K562 (cell line): ENCODE measurements around the gene KCTD15. TPM values are rescaled to one million over a fixed set of nuclear protein-coding genes. Genes with fewer than 3 reads are reported as not detected.
A peak's percentile ranks its signal among the peaks of the same experiment; 100 is the strongest.

ENCODE experiments used
- CUX1 ChIP-seq: fragments of 200-800 bp; sonication (Bioruptor generic); IDR thresholded peaks from 2 replicates; pipeline ENCODE4 v1.6.1; 2016; ENCODE audit warnings: missing genetic modification characterization, missing compliant biosample characterization
- DMBX1 ChIP-seq: fragments of 250-450 bp; sonication (Bioruptor Pico); IDR thresholded peaks from 2 replicates; pipeline ENCODE4 v1.8.0; 2022; ENCODE audit warnings: inconsistent platforms, mild to moderate bottlenecking, moderate library complexity, borderline replicate concordance
- ELF4 ChIP-seq: fragments of 450-650 bp; formaldehyde crosslinking; IDR thresholded peaks from 2 replicates; pipeline ENCODE4 v1.4.0; 2022; ENCODE audit warnings: missing genetic modification characterization
- ETV1 ChIP-seq: fragments of 450-650 bp; conservative IDR thresholded peaks from 2 replicates; pipeline ENCODE4 v1.6.1; 2016; ENCODE audit warnings: missing genetic modification characterization, control low read depth, low read depth, missing compliant biosample characterization
- GATAD2B ChIP-seq: fragments of 450-650 bp; IDR thresholded peaks from 2 replicates; pipeline ENCODE4 v1.6.1; 2017; ENCODE audit warnings: mild to moderate bottlenecking, borderline replicate concordance
- HSF4 ChIP-seq: fragments of 250-450 bp; sonication (Bioruptor Pico); IDR thresholded peaks from 2 replicates; pipeline ENCODE4 v2.1.2; 2022; ENCODE audit warnings: mild to moderate bottlenecking, moderate library complexity, borderline replicate concordance
- RBM25 ChIP-seq: fragments of 200-400 bp; formaldehyde crosslinking; IDR thresholded peaks from 2 replicates; pipeline ENCODE4 v1.6.1; 2018; ENCODE audit warnings: low read length, low read depth, moderate library complexity; ENCODE audit not compliant: severe bottlenecking
- SMARCA5 ChIP-seq: fragments of 450-650 bp; IDR thresholded peaks from 2 replicates; pipeline ENCODE4 v1.6.1; 2016
- SREBF1 ChIP-seq: fragments of 150-350 bp; IDR thresholded peaks from 2 replicates; pipeline ENCODE4 v1.6.1; 2014; ENCODE audit warnings: antibody characterized with exemption, low read depth, low read length, borderline replicate concordance
- XRCC3 ChIP-seq: fragments of 450-650 bp; IDR thresholded peaks from 2 replicates; pipeline ENCODE4 v1.6.1; 2017; ENCODE audit warnings: mild to moderate bottlenecking, moderate library complexity
- ZC3H8 ChIP-seq: fragments of 450-650 bp; IDR thresholded peaks from 2 replicates; pipeline ENCODE4 v1.6.1; 2017
- ZFP30 ChIP-seq: fragments of 250-450 bp; sonication (Bioruptor Pico); IDR thresholded peaks from 2 replicates; pipeline ENCODE4 v1.8.0; 2022; ENCODE audit warnings: moderate library complexity, mild to moderate bottlenecking, inconsistent platforms, borderline replicate concordance
- ZKSCAN3 ChIP-seq: fragments of 250-450 bp; sonication (Bioruptor Pico); IDR thresholded peaks from 2 replicates; pipeline ENCODE4 v1.4.0; 2020
- ZNF263 ChIP-seq: sonication (generic); formaldehyde crosslinking; IDR thresholded peaks from 2 replicates; pipeline ENCODE4 v1.8.0; 2022; ENCODE audit warnings: mild to moderate bottlenecking, missing genetic modification reagents, borderline replicate concordance
- ZNF449 ChIP-seq: fragments of 250-450 bp; sonication (Bioruptor Pico); IDR thresholded peaks from 2 replicates; pipeline ENCODE4 v1.8.0; 2022; ENCODE audit warnings: moderate library complexity, mild to moderate bottlenecking, inconsistent platforms
- ZNF696 ChIP-seq: fragments of 250-450 bp; sonication (Bioruptor Pico); conservative IDR thresholded peaks from 2 replicates; pipeline ENCODE4 v1.4.0; 2020; ENCODE audit warnings: mild to moderate bottlenecking, moderate library complexity
- polyA plus RNA-seq, 8 experiments: library from polyadenylated mRNA; depleted of rRNA in 4 of 8; stranded (reverse) in 5 of 8; unstranded in 3 of 8; fragments of >200 nt; fragmentation: Nextera tagmentation in 2 of 8; fragmentation: Illumina TruSeq in 1 of 8; extraction: Ambion mirVana in 2 of 8; extraction: Trizol in 1 of 8; gene quantifications; 2 replicates each; pipeline versions ENCODE4 v1.2.1 to v1.2.3, GENCODE V29; 2011 to 2014; ENCODE audit warnings: inconsistent platforms in 1 of 8, missing spikeins in 1 of 8
- total RNA-seq, 7 experiments: library from RNA; depleted of rRNA in 6 of 7; stranded (reverse); fragments of >200 nt in 6 of 7; fragmentation: Illumina TruSeq in 2 of 7; extraction: Trizol in 2 of 7; gene quantifications; 2 replicates each; pipeline versions ENCODE4 v1.2.1 to v1.2.3, GENCODE V29; 2011 to 2021; ENCODE audit warnings: low replicate concordance in 1 of 7
- TF ChIP-seq, protein P1 (sequence below): fragments of 450-650 bp; IDR thresholded peaks from 2 replicates; pipeline ENCODE4 v1.6.1; 2018; ENCODE audit warnings: mild to moderate bottlenecking, low read depth; ENCODE audit not compliant: partially characterized antibody

The KCTD15 gene
- total and polyA plus RNA-seq, 9 of the 15 experiments (the other 6 are each of a cell fraction or from before 2014, with no cell fraction given) = 1.7 to 49.0 (median 11.8) TPM

DNA sequence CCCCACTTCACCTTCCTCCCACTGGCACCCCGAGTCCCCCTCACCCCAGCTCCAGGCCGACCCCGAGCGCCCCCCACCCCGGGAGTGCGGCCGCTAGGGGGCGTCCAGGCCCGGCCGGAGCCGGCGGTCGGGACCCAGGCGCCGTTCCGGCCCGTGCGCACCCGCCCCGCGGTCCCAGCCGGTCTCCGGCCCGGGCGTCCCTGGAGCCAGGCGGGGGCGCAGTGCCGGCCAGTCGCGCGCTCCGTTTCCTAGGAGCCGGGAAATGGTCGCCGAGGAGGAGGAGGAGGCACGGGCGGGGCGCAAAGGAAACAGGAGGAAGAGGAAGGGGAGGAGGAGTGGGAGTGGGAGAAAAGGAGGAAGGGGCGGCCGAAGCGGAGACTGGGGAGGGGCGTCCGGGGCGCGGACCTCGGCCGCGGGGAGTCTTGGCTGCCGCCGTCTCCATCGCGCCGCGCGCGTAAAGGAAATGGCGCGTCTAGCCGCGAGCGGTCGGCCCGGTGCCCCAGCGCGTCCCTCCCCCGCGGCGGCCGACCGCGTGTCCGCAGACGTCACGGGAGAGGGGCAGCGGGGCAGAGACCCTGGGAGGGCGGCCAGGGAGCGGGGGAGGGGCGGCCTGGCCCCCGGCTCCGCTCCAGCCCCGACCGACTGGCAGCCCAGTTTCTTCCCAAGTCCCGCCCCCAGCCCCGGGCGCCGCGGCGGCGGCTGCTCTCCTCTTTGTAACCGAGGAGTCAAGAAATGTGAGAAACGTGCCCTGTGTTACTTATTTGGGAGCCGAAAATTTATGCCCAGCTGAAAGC is 1.1 kb upstream of the KCTD15 start (continued):
- TF ChIP-seq ZNF449 (CRISPR knock-in tag) = no peak
- no peak for TF ChIP-seq XRCC3
- peak; percentile 93 for TF ChIP-seq GATAD2B
- TF ChIP-seq, protein P1, sequence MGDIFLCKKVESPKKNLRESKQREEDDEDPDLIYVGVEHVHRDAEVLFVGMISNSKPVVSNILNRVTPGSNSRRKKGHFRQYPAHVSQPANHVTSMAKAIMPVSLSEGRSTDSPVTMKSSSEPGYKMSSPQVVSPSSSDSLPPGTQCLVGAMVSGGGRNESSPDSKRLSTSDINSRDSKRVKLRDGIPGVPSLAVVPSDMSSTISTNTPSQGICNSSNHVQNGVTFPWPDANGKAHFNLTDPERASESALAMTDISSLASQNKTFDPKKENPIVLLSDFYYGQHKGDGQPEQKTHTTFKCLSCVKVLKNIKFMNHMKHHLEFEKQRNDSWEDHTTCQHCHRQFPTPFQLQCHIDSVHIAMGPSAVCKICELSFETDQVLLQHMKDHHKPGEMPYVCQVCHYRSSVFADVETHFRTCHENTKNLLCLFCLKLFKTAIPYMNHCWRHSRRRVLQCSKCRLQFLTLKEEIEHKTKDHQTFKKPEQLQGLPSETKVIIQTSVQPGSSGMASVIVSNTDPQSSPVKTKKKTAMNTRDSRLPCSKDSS = no peak
- no peak for TF ChIP-seq SMARCA5
- 0 out of 2 replicates have a peak, but pooled peaks have one; percentile 16 for TF ChIP-seq ZNF263 (CRISPR knock-in tag)
- TF ChIP-seq RBM25 = no peak
- no peak for TF ChIP-seq DMBX1 (CRISPR knock-in tag)
- no peak for TF ChIP-seq HSF4 (CRISPR knock-in tag)
- TF ChIP-seq SREBF1 = no peak
- no peak for TF ChIP-seq ZKSCAN3
- no peak for TF ChIP-seq ELF4 (CRISPR knock-in tag)
- TF ChIP-seq CUX1 (CRISPR knock-in tag) = no peak
- TF ChIP-seq ZFP30 = no peak
- TF ChIP-seq ZC3H8 = no peak
- TF ChIP-seq ZNF696 (CRISPR knock-in tag) = no peak
- TF ChIP-seq ETV1 (tag) = no peak
